OCI-M1 (cell line): ENCODE results near the gene ST6GALNAC5.
"Not testable (repeated sequence)": the region's sequence is repeated elsewhere in the genome, so short reads cannot be mapped to it uniquely, and the experiment has no call there.

Experiments used
- DNase-seq: peaks from one replicate; lab custom pipeline; 2025; lab: John Stamatoyannopoulos, UW

Gene ST6GALNAC5

DNA sequence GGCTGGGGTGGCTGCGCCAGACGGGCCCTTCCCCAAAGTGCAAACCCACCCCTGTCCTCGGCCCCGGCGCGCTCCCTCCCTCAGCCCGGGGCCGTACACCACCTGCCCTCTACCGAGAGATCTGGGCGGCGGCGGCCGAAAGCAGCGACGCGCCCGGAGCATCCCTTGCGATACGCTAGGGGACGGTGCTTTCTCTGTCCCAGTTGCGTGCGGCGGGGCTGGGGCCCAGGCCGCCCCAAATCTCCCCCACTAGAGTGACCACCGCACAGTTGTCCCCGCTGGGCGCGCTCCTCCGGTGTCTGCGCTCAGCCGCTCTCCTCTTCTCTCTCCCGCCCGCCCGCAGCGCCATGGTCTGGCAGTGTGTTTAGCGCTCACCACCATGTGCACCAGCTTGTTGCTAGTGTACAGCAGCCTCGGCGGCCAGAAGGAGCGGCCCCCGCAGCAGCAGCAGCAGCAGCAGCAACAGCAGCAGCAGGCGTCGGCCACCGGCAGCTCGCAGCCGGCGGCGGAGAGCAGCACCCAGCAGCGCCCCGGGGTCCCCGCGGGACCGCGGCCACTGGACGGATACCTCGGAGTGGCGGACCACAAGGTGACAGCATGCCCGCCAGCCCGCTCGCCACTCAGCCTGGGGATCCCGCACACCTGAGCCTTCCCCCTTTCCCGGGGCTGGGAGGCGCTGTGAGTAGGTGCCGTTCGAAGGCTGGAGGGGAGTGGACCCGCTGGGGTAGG, 1.0 kb downstream of the ST6GALNAC5 start:
- no peak for DNase-seq

DNA sequence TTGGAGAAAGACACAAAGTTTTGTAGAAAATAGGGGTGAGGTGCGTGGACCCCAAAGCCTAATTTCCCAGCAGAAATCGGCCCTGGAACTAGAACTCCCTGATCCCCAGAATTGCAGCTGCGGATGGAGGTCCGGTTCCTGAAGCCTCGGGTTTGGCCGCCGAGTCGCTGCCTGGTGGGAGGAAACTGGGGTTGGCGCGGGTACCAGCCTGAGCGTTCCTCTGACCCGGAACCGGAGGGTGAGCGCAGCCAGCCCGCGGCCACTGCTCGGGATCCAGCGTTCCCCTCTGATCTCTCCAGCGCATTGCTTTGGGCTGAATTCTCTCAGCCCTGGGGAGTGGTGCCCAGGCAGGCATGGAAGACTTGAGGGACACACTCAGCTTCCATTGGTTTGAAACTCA, 1.6 kb downstream of the ST6GALNAC5 start:
- DNase-seq: no peak

- DNase-seq: peak; percentile 94
Observed at GRCh38 chr1:76870037-76870436, 2.8 kb downstream of the ST6GALNAC5 start.

- peak; percentile 85 for DNase-seq
Observed at GRCh38 chr1:76871355-76871974, 4.2 kb downstream of the ST6GALNAC5 start.

DNA sequence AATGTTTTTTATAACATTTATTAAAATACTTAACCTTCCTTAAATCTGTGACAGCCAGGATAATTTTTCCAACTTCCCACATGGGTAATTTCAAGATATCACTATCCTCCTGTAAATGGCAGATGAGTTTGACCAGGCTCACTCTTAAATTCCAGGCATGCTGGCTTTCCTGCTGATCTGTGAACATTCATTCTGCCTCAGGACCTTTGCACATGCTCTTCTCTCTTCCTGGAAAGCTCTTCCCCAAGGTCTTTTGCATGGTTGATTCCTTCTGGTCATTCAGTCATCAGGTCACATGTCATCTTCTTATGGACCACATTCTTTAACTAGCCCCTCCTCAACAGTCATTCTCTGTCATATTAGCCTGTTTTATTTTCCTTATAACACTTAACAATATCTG, 5.7 kb downstream of the ST6GALNAC5 start:
- DNase-seq: no peak

GRCh38 chr1:76876655-76877395, 9.5 kb downstream of the ST6GALNAC5 start:
- peak; percentile 35 for DNase-seq

DNA sequence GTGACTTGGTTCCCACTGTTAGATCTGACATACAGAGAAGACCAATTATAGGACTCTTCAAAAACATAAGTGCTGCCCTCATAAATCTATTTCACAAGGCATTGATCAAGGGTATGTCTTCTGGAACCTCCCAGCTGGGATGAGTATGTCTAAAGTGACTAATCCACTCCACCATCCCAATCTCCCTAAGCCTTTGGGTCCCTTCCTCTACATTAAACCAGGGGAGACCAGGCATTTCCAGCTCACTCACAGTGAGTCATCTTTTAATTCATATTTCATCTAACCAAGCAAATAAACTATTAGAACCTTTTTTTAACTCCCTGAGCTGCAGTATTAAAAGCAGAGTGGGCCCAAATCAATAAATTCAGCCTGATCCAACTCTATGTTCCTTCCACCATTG, 11.7 kb downstream of the ST6GALNAC5 start:
- DNase-seq: not testable (repeated sequence)

DNA sequence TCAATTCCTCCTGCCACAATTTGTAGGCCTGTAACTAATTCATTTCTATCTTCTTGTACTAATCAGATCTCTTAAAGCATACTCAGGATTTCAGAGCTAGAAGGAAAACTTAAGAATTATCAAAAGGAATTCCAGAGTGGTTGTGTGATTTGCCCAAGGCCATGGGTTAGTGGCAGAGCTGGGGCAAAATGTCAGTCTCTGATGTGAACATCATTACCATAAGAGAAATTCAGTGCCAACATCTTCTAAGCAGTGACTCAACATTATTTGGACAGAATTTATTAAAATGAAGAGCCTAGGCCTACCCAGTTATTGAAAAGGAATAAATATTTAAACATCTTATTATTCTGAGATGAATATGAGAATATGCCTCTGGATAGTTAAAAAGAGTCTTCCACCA, 14.5 kb downstream of the ST6GALNAC5 start:
- DNase-seq: no peak

- DNase-seq: no peak
Observed at GRCh38 chr1:76891931-76892622, 24.8 kb downstream of the ST6GALNAC5 start.

- no peak for DNase-seq
Observed at GRCh38 chr1:76892675-76893074, 25.4 kb downstream of the ST6GALNAC5 start.

DNA sequence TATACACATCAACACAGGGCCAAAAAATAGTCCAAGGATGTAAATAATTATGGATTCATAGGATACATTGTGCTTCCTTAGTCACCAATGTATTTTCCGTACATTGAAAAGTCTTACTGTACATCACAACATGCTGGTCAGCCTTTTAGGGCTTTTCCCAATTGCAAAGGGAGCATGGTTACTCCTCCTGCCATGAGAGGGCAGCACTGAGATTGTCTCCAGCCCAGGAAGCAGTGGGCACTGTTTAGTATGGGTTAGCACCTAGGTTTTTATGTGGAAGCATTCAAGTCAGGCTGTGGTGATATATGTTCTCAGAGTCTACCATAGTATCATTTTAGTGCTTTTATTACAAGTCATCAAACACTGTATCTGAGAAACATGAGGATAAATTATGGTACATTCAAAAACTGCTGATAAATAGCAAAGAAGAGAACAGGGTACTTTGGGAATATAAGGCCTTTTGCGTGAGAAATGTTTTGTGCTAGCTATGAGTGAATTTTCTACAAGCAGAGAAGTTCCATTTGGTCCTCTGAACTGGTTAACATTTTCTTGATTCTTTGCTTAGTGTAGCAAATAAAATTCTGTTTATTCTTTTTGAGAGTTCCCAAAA, 34.0 kb downstream of the ST6GALNAC5 start:
- DNase-seq: peak; percentile 88

GRCh38 chr1:76905876-76906595, 38.8 kb downstream of the ST6GALNAC5 start:
- no peak for DNase-seq

DNA sequence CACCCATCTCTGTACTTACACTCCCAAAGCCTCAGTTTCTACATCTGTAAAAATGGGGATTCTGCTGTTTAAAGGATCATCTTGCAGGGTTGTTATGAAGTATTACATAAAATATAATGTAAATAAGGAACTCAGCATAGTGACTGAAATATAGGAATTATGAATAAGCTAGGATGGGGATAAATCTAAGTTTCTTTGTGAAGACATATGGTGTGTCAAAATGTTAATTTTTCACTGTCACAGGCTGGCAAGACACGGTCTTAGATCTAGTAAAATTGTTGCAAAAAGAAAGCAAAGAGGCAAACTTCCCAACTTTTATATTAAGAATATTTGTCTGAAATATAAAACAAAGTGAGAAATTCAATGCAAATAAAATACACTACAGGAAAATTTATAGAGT, 42.0 kb downstream of the ST6GALNAC5 start:
- no peak for DNase-seq

GRCh38 chr1:76919085-76919484, 51.8 kb downstream of the ST6GALNAC5 start:
- no peak for DNase-seq

GRCh38 chr1:76921590-76921989, 54.3 kb downstream of the ST6GALNAC5 start:
- no peak for DNase-seq

DNA sequence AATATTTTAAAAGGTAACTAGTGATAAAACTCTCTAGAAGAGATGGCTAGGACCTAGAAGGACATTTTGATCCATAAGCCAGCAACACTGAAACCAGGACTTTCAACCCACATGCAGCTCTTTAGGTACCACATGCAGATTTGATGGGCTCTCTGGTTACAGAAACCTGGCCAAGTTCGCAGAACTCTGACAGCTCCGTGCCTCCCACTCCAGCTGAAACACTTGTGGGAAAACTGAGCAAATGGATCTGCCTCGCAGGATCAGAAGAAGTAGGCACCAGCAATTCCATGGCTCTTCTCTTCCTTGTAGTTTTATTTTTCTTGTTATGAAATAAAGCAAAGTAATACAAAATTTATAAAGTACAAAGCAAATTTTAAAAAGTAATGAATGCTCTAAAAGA, 58.5 kb downstream of the ST6GALNAC5 start:
- DNase-seq: no peak

- no peak for DNase-seq
Observed at GRCh38 chr1:76928522-76928921, 61.2 kb downstream of the ST6GALNAC5 start.

DNA sequence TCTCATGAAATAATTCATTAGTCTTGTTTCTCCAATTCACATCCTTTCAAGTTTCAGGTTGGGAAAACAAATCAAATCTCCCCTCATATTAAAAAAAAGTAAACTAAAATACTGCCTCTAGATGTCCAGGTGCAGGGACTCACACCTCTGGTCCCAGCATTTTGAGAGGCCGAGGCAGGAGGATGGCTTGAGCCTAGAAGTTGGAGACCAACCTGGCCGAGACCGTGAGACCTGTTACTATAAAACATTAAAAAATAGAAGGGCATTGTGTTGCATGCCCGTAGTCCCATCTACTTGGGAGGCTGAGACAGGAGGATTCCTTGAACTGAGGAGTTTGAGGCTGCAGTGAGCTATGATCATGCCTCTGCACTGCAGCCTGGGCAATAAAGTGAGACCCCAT, 61.9 kb downstream of the ST6GALNAC5 start:
- DNase-seq: no peak

GRCh38 chr1:76933847-76934815, 66.9 kb downstream of the ST6GALNAC5 start:
- DNase-seq: peak; percentile 79

- no peak for DNase-seq
Observed at GRCh38 chr1:76938304-76938703, 71.0 kb downstream of the ST6GALNAC5 start.
